GM12878 (cell line): Measurements from ENCODE around the gene MED22.

Experiments
- CHD1 ChIP-seq: IDR thresholded peaks from 2 replicates; pipeline ENCODE4 v1.6.1; 2012; ENCODE audit warnings: low read depth, low read length, improper control_type of control experiment
- IKZF2 ChIP-seq, 2 experiments: fragments of 450-650 bp; IDR thresholded peaks; 2 replicates each; pipeline ENCODE4 v1.6.1; 2017; ENCODE audit warnings: mild to moderate bottlenecking in 2 of 2, moderate library complexity in 2 of 2
- NFIC ChIP-seq: IDR thresholded peaks from 2 replicates; pipeline ENCODE4 v1.6.1; 2012; ENCODE audit warnings: low read depth, mild to moderate bottlenecking, inconsistent platforms, low read length, moderate library complexity
- NFYB ChIP-seq: IDR thresholded peaks from 2 replicates; pipeline ENCODE4 v1.6.1; 2011; ENCODE audit warnings: low read depth, mild to moderate bottlenecking, low read length, improper control_type of control experiment, moderate library complexity; ENCODE audit not compliant: insufficient read depth
- SIN3A ChIP-seq: IDR thresholded peaks from 2 replicates; pipeline ENCODE4 v1.6.1; 2012; ENCODE audit warnings: low read depth, low read length, improper control_type of control experiment
- YBX1 ChIP-seq: fragments of 450-650 bp; IDR thresholded peaks from 2 replicates; pipeline ENCODE4 v1.6.1; 2016; ENCODE audit warnings: antibody characterized with exemption
- YY1 ChIP-seq: IDR thresholded peaks from 2 replicates; pipeline ENCODE4 v1.6.1; 2011; ENCODE audit warnings: low read depth, mild to moderate bottlenecking, low read length
- TF ChIP-seq, protein P1 (sequence below), 3 experiments: IDR thresholded peaks in 2 of 3; conservative IDR thresholded peaks in 1 of 3; 2 replicates each; pipeline ENCODE4 v1.5.1; 2011; ENCODE audit warnings: low read depth in 3 of 3, low read length in 3 of 3, mild to moderate bottlenecking in 3 of 3, control low read depth in 2 of 3, moderate library complexity in 2 of 3, inconsistent platforms in 1 of 3, mixed read lengths in 1 of 3; ENCODE audit not compliant: control insufficient read depth in 2 of 3, insufficient read depth in 1 of 3; ENCODE audit errors: extremely low read depth in 1 of 3

DNA sequence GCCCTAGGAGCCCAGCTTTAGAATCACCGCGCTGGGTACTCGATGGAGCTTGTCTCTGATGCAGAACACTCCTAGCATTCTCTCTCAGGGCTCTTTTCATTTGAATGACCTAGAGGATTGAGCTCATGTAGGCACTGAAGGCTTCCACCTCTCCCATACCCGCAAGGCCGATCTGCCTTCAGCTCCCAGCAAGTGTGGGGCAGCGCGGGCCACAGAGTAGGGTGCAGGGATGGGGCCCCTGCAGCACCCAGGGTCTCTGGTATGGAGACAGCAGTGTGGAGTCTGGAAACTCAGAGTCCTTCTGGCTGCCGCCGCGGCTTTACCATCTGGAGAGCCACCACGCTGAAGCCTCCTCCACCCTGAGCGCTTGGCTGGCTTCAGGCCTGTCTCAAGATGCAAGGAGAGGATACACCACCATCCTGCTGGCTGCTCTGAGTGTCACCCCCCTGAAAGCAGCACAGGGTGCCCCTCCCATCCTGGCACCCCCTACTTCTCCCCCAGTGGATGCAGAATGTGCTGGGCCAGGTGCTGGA, 41.2 kb upstream of the MED22 start:
- TF ChIP-seq IKZF2 (IDR thresholded peaks at IDR 0.05) (no peak), CHD1 (no peak), SIN3A (no peak), YBX1 (no peak), NFIC (no peak), YY1 (no peak), NFYB (no peak)
- TF ChIP-seq, protein P1, sequence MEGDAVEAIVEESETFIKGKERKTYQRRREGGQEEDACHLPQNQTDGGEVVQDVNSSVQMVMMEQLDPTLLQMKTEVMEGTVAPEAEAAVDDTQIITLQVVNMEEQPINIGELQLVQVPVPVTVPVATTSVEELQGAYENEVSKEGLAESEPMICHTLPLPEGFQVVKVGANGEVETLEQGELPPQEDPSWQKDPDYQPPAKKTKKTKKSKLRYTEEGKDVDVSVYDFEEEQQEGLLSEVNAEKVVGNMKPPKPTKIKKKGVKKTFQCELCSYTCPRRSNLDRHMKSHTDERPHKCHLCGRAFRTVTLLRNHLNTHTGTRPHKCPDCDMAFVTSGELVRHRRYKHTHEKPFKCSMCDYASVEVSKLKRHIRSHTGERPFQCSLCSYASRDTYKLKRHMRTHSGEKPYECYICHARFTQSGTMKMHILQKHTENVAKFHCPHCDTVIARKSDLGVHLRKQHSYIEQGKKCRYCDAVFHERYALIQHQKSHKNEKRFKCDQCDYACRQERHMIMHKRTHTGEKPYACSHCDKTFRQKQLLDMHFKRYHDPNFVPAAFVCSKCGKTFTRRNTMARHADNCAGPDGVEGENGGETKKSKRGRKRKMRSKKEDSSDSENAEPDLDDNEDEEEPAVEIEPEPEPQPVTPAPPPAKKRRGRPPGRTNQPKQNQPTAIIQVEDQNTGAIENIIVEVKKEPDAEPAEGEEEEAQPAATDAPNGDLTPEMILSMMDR (IDR thresholded peaks at IDR 0.05 in 2 of 3, conservative IDR thresholded peaks at IDR 0.05 in 1 of 3; ENCODE audit: control insufficient read depth in 2 of 3, extremely low read depth in 1 of 3, insufficient read depth in 1 of 3, low read depth in 3 of 3, low read length in 3 of 3): no peak
